ENCODE measurements around the gene CSKMT.
A peak's percentile ranks its signal among the peaks of the same experiment; 100 is the strongest.
"Not testable (repeated sequence)": the region's sequence is repeated elsewhere in the genome, so short reads cannot be mapped to it uniquely, and the experiment has no call there.

Gene CSKMT

DNA sequence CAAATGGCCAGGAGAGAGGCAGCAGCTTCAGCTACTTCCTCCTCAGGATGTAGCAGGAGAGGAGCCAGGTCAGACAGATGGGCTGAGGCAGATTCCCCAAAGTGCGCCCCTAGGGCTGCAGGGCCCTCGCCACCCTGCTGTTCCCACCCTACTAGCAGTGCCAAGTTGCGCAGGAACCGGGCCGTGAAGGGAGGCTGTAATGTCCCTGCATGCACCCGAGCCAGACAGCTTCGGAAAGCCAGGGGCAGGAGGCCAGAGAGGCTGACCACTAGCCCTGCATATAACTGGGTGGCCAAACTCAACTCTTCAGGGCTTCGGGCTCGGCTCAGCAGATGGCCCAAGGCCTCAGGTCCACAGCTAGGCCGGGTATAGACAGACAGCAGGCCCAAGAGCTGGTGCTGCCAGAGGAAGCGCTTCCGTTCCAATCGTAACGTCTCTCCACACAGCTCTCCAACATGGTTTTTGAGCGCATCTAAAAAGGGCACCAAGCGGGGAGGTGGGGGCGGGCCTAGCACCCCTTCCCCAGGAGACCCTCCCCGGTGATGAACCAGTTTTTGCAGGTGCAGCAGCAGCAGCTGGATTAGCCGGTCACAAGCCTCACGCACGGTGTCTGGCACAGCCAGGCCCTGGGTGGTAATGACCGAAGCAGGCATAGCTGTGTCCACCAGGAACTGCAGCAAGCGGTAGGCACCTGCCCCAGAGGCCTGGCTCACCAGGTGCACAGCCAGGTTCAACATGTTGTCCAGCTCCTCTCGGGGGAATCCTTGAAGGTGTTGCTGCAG is 16.7 kb upstream of the CSKMT start:
- Histone ChIP-seq H3K9ac (ENCODE audit: low read depth, low read length) (peak overlapping the region; percentile 43), H3K27ac (ENCODE audit: low read length) (peak overlapping the region; percentile 2; the same call in 1 of the 2 replicates), H3K36me3 (ENCODE audit: insufficient read depth, low read length) (peaks cover 43% of the 10 kb centered on the region), H3K4me2 (ENCODE audit: insufficient read depth, low read length) (no peak overlapping the region), H2AFZ (ENCODE audit: low read depth, low read length) (no peak overlapping the region), H3K79me2 (ENCODE audit: insufficient read depth, low read length) (peaks cover 78% of the 10 kb centered on the region), H4K20me1 (ENCODE audit: insufficient read depth, low read length) (peaks cover 12% of the 10 kb centered on the region), H3K9me3 (ENCODE audit: insufficient read depth, low read length, severe bottlenecking) (no peaks in the 10 kb centered on the region), H3K4me3 (ENCODE audit: low read depth in 1 of 2, low read length in 2 of 2) (no peak overlapping the region), H3K4me1 (ENCODE audit: insufficient read depth, low read length) (peaks cover 53% of the 10 kb centered on the region), H3K27me3 (ENCODE audit: insufficient read depth, low read length, poor library complexity) (no peaks in the 10 kb centered on the region)
- TF ChIP-seq EZH2 (IDR thresholded peaks at IDR 0.05; ENCODE audit: borderline replicate concordance, low read depth, low read length, severe bottlenecking) = no peak
- TF ChIP-seq, protein P1, sequence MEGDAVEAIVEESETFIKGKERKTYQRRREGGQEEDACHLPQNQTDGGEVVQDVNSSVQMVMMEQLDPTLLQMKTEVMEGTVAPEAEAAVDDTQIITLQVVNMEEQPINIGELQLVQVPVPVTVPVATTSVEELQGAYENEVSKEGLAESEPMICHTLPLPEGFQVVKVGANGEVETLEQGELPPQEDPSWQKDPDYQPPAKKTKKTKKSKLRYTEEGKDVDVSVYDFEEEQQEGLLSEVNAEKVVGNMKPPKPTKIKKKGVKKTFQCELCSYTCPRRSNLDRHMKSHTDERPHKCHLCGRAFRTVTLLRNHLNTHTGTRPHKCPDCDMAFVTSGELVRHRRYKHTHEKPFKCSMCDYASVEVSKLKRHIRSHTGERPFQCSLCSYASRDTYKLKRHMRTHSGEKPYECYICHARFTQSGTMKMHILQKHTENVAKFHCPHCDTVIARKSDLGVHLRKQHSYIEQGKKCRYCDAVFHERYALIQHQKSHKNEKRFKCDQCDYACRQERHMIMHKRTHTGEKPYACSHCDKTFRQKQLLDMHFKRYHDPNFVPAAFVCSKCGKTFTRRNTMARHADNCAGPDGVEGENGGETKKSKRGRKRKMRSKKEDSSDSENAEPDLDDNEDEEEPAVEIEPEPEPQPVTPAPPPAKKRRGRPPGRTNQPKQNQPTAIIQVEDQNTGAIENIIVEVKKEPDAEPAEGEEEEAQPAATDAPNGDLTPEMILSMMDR (IDR thresholded peaks at IDR 0.05; ENCODE audit: borderline replicate concordance, extremely low read depth, low read length, poor library complexity, severe bottlenecking) = no peak
- no peak for DNase-seq
- ATAC-seq (ENCODE audit: insufficient read depth, low read depth) = no peak

DNA sequence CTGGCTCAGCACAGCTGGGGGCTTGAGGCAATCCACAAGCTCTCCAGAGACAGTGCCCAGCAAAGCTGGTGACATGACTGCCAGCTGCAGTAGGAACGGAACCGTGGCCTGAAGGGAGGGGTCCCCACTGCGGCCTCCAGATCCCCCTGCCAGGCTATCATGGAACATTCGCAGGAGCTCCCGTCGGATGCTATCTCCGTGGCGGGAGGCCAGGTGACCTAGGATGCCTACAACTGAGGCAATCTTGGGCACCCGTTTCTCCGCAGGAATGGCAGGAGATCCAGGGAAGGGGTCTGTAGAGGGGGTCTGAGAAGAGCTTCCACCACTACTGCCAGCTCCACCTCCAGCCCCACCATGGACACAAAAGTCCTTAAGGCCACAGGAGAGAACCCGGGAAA is 16.1 kb upstream of the CSKMT start:
- H3K4me3 ChIP-seq (ENCODE audit: low read depth in 1 of 2, low read length in 2 of 2) = no peak overlapping the region
- no peak for TF ChIP-seq EZH2 (IDR thresholded peaks at IDR 0.05; ENCODE audit: borderline replicate concordance, low read depth, low read length, severe bottlenecking)
- TF ChIP-seq, protein P1 (IDR thresholded peaks at IDR 0.05; ENCODE audit: borderline replicate concordance, extremely low read depth, low read length, poor library complexity, severe bottlenecking) = no peak
- no peaks in the 10 kb centered on the region for H3K27me3 ChIP-seq (ENCODE audit: insufficient read depth, low read length, poor library complexity)
- ATAC-seq (ENCODE audit: insufficient read depth, low read depth) (no peak), DNase-seq (no peak)
- no peak overlapping the region for H3K27ac ChIP-seq (ENCODE audit: low read length)
- H3K4me1 ChIP-seq (ENCODE audit: insufficient read depth, low read length) = peaks cover 54% of the 10 kb centered on the region
- peaks cover 12% of the 10 kb centered on the region for H4K20me1 ChIP-seq (ENCODE audit: insufficient read depth, low read length)
- H3K4me2 ChIP-seq (ENCODE audit: insufficient read depth, low read length) = no peak overlapping the region
- H3K9me3 ChIP-seq (ENCODE audit: insufficient read depth, low read length, severe bottlenecking) = no peaks in the 10 kb centered on the region
- H3K79me2 ChIP-seq (ENCODE audit: insufficient read depth, low read length) = peaks cover 72% of the 10 kb centered on the region
- peaks cover 38% of the 10 kb centered on the region for H3K36me3 ChIP-seq (ENCODE audit: insufficient read depth, low read length)
- H3K9ac ChIP-seq (ENCODE audit: low read depth, low read length) = no peak overlapping the region
- H2AFZ ChIP-seq (ENCODE audit: low read depth, low read length) = no peak overlapping the region

DNA sequence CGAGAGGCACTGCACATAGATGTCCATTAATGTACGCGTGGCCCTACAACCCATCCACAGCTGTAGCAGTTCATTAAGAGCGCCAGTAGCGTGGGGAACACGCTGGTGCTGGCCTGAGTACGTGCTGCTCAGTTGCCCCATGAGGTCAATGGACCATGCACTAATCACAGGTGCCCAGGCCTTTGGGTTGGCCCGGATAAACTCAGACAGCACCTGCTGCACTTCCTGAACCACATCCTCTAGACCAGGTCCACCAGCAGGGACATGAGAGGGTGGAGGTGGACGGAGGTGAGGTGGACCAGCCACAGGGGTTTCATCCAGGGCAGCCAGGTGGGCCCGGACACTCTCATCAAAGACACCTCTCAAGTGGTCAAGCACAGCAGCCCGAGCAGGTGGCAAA is 15.6 kb upstream of the CSKMT start:
- DNase-seq = no peak
- Histone ChIP-seq H3K36me3 (ENCODE audit: insufficient read depth, low read length) (peaks cover 32% of the 10 kb centered on the region), H3K4me3 (ENCODE audit: low read depth in 1 of 2, low read length in 2 of 2) (no peak overlapping the region), H4K20me1 (ENCODE audit: insufficient read depth, low read length) (peaks cover 7% of the 10 kb centered on the region), H2AFZ (ENCODE audit: low read depth, low read length) (no peak overlapping the region), H3K4me1 (ENCODE audit: insufficient read depth, low read length) (peaks cover 54% of the 10 kb centered on the region), H3K9ac (ENCODE audit: low read depth, low read length) (no peak overlapping the region), H3K4me2 (ENCODE audit: insufficient read depth, low read length) (no peak overlapping the region), H3K79me2 (ENCODE audit: insufficient read depth, low read length) (peaks cover 67% of the 10 kb centered on the region), H3K27me3 (ENCODE audit: insufficient read depth, low read length, poor library complexity) (no peaks in the 10 kb centered on the region), H3K9me3 (ENCODE audit: insufficient read depth, low read length, severe bottlenecking) (no peaks in the 10 kb centered on the region), H3K27ac (ENCODE audit: low read length) (no peak overlapping the region)
- no peak for ATAC-seq (ENCODE audit: insufficient read depth, low read depth)
- TF ChIP-seq EZH2 (IDR thresholded peaks at IDR 0.05; ENCODE audit: borderline replicate concordance, low read depth, low read length, severe bottlenecking) = no peak
- TF ChIP-seq, protein P1 (IDR thresholded peaks at IDR 0.05; ENCODE audit: borderline replicate concordance, extremely low read depth, low read length, poor library complexity, severe bottlenecking) = no peak

DNA sequence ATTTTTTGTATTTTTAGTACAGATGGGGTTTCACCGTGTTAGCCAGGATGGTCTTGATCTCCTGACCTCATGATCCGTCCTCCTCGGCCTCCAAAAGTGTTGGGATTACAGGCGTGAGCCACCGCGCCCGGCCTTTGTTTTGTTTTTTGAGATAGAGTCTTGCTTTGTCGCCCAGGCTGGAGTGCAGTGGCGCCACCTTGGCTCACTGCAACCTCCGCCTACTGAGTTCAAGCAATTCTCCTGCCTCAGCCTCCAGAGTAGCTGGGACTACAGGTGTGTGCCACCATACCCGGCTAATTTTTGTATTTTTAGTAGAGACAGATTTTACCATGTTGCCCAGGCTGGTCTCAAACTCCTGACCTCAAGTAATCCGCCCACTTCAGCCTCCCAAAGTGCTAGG is 14.8 kb upstream of the CSKMT start:
- not testable (repeated sequence) for H3K27ac ChIP-seq (ENCODE audit: low read length)
- H3K4me1 ChIP-seq (ENCODE audit: insufficient read depth, low read length) = peaks cover 48% of the 10 kb centered on the region
- peaks cover 59% of the 10 kb centered on the region for H3K79me2 ChIP-seq (ENCODE audit: insufficient read depth, low read length)

More for the DNA sequence above, 14.8 kb upstream of the CSKMT start:
- H2AFZ ChIP-seq (ENCODE audit: low read depth, low read length); H3K9me3 ChIP-seq (ENCODE audit: insufficient read depth, low read length, severe bottlenecking); H3K4me2 ChIP-seq (ENCODE audit: insufficient read depth, low read length); H3K4me3 ChIP-seq (ENCODE audit: low read depth in 1 of 2, low read length in 2 of 2); H3K9ac ChIP-seq (ENCODE audit: low read depth, low read length); ATAC-seq (ENCODE audit: insufficient read depth, low read depth); DNase-seq; H3K27me3 ChIP-seq (ENCODE audit: insufficient read depth, low read length, poor library complexity); H4K20me1 ChIP-seq (ENCODE audit: insufficient read depth, low read length): not testable (repeated sequence)
- H3K36me3 ChIP-seq (ENCODE audit: insufficient read depth, low read length) = peaks cover 27% of the 10 kb centered on the region
